ENCODE results near the gene UPB1.

The UPB1 gene

GRCh38 chr22:24494528-24495364 is at the start of gene UPB1:
Gene UPB1, plus strand, starts transcription at chr22:24495332. Its CDS starts 72 bp downstream, at chr22:24495404.
- no peak for DNase-seq

DNA sequence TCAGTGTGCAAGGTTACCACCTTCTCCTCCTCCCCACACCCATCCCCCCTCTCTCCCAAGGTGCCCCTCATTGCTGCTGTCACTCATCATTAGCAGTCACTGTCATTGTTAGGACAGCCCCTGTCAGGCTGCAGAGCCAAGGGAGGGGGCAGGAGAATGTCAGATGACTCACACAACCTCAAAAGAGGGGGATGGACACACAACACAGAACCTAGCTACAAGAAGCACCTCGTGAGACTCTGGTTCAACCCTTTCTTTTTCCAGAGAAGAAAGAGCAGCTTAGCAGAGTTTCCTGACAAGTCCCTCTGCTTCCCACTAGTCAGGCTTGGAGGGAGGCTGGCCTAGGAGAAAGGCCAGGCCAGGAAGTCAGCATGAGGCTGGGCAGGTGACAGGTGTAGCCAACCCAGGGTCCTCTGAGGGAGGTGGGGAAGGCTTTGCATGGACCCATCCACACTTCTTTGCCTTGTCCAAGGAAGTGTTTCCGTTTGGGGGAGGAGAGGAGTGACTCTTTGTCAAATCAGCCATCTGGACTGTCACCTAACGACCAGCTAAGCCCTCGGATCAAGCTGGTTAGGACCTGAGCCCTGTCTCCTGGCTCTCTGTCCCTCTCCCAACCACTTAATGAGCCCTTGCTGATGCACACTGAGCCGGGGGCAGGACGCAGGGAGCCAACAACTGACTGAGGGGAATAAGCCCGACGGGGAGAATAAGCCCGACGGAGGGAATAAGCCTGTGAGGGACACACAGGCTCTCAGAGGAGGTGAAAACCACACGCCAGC is 49.5 kb upstream of the UPB1 start:
- no peak for DNase-seq

GRCh38 chr22:24446260-24446611 is 48.9 kb upstream of the UPB1 start:
- no peak for DNase-seq

- DNase-seq = no peak
Observed at GRCh38 chr22:24450610-24451009, 44.5 kb upstream of the UPB1 start.

DNA sequence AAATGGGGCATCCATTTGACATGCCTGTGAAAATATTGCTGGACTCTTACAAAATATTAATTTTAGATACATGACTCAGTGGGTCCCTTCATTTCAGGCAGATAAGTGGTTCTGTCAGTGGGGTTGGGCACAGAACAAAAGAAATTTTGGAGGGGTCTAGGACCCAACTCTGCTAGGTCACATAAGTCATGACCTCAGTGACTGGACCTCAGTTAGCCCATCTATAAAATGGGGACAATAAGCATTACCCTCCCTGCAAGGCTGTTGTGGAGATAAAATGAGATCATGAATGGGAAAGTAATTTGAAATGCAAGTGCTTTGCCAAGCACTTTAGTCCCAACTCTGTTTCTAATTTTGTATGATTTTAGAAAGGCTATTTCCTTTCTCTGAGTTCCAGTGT is 44.0 kb upstream of the UPB1 start:
- no peak for DNase-seq

DNA sequence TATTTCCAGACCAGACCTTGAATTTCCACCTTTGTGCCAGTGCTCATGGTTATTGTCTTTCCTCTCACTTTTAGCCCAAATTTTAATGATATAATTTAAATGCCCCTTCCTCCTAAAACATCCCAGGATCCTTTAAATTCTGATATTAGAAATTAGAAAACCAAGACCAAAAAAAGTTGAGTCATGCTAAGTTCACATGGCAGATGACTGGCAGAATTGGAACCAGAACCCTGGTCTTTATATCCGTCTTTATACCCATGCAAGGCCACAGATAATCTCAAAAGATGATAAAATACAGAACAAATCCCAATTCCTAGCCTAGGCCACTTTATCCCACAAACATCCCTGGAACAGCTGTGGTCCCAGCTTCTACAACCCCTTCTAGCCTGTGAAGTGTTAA is 41.3 kb upstream of the UPB1 start:
- no peak for DNase-seq

DNA sequence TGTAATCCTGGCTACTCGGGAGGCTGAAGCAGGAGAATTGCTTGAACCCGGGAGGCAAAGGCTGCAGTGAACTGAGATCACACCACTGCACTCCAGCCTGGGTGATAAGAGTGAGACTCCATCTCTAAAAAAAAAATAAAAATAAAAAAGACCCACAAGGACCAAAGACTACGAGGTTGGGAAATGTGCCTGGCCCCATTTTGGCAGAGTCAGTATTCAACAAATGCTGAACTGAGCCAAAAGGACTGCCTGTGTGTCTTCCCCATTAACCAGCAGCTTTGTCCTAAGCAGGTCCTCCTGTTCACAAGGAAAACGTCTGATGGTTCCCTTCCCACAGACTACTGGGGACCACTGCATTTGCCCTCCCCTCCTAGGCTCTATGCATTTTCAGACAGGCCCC is 40.1 kb upstream of the UPB1 start:
- no peak for DNase-seq

- no peak for DNase-seq
Observed at GRCh38 chr22:24455751-24456426, 39.2 kb upstream of the UPB1 start.

GRCh38 chr22:24457894-24458420 is 37.2 kb upstream of the UPB1 start:
- no peak for DNase-seq

GRCh38 chr22:24459911-24460310 is 35.2 kb upstream of the UPB1 start:
- no peak for DNase-seq

GRCh38 chr22:24460418-24461089 is 34.6 kb upstream of the UPB1 start:
- no peak for DNase-seq

GRCh38 chr22:24463071-24463760 is 31.9 kb upstream of the UPB1 start:
- DNase-seq = no peak

GRCh38 chr22:24465566-24465965 is 29.6 kb upstream of the UPB1 start:
- DNase-seq = no peak

DNA sequence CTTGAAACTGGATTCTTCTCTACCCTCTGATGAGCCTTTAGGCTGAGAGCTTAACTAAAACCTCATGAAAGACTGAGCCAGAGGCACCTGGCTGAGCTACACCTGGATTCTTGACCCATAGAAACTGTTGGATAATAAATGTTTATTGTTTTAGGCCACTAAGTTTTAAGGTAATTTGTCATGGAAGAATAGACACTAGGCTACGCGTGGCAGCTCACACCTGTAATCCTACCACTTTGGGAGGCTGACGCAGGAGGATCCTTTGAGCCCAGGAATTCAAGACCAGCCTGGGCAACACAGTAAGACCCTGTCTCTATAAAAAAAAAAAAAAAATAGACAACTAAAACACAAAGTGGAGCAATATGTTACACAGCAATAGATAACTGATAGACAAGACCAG is 29.2 kb upstream of the UPB1 start:
- no peak for DNase-seq

GRCh38 chr22:24466716-24467328 is 28.3 kb upstream of the UPB1 start:
- DNase-seq = no peak

GRCh38 chr22:24467340-24467739 is 27.8 kb upstream of the UPB1 start:
- no peak for DNase-seq

- no peak for DNase-seq
Observed at GRCh38 chr22:24471570-24471969, 23.6 kb upstream of the UPB1 start.

GRCh38 chr22:24473284-24473683 is 21.8 kb upstream of the UPB1 start:
- DNase-seq = no peak

DNA sequence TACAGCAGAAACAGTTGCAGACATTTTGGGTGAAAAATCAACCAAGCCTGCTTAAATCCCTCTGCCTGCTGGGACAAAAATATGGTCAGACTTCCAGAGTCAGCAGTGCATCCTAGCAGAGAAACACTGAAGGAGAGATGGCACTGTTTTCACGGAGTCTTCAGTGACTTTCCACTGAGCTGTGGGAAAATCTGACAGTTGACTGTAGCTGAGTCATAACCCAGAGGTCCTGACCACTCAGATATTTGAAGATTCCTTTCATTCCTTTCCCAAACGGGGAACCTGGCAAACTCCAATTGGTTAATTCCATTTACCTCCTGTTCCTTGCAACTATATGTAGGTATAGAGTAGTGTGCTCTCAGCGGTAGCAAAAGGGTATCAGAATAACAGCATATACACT is 20.9 kb upstream of the UPB1 start:
- DNase-seq = no peak

DNA sequence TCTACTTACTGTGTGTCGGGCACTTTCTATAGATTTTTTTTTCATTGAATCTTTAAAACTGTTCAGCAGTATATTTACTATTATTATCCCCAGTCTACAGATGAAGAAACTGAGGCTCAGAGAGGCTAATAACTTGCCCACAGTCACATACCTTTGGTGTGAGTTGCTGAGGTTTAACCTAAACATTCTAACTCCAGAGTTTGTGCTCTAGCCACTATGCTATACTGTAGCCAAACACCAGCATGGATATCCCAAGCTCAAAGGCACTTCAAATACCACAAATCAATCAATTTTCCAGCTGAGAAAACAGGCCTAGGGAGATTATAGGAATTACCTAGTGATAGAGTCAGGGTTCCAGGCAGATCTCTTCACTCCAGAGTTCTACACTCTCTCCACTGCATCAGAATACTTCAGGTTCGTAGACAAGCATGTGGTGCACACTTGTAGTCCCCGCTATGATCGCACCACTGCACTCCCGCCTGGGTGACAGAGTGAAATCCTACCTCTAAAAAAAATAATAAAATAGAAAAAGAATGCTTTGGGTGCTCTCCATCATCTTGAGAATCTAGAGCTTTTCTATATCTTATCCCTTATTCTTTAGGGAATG is 20.4 kb upstream of the UPB1 start:
- DNase-seq = no peak

GRCh38 chr22:24481641-24482040 is 13.5 kb upstream of the UPB1 start:
- no peak for DNase-seq
